ENCODE results near the gene GAL3ST2.
"Not testable (repeated sequence)": the region's sequence is repeated elsewhere in the genome, so short reads cannot be mapped to it uniquely, and the experiment has no call there.

- TF ChIP-seq CTCF, POLR2A (IDR thresholded peaks at IDR 0.05): not testable (repeated sequence)
Measured at GRCh38 chr2:241759893-241760292, 16.7 kb upstream of the GAL3ST2 start.
